ENCODE results near the gene PRR23C. TPM values are rescaled to one million over a fixed set of nuclear protein-coding genes. Genes with fewer than 3 reads are reported as not detected.

Gene PRR23C
- total RNA-seq (not detected), polyA plus RNA-seq (not detected)

- WGBS, result 45% methylated on average over 77 of the region's 77 CpGs
- no peaks in the 10 kb centered on the region for H3K4me1 ChIP-seq (ENCODE audit: control insufficient read depth in 4 of 4, insufficient read depth in 4 of 4, low read length in 3 of 4)
- no peaks in the 10 kb centered on the region for H3K36me3 ChIP-seq (ENCODE audit: control insufficient read depth in 4 of 4, insufficient read depth in 3 of 4, low read depth in 1 of 4, low read length in 3 of 4)
- no peak for TF ChIP-seq MAX (IDR thresholded peaks at IDR 0.05)
- no peak for TF ChIP-seq HNF4G (IDR thresholded peaks at IDR 0.05)
- no peak for TF ChIP-seq FOXA2 (IDR thresholded peaks at IDR 0.05)
- TF ChIP-seq ATF3 (IDR thresholded peaks at IDR 0.05), result no peak
- no peak within 1 kb of the TSS for H3K4me3 ChIP-seq (ENCODE audit: low read depth in 1 of 3, low read length in 3 of 3)
- no peak for DNase-seq (ENCODE audit: low spot score)
- H3K27ac ChIP-seq (ENCODE audit: low read depth in 1 of 2, low read length in 2 of 2), result no peak within 1 kb of the TSS
- H3K27me3 ChIP-seq (ENCODE audit: control insufficient read depth in 4 of 4, insufficient read depth in 4 of 4, low read length in 3 of 4), result peaks cover 0 to 6% (median under 1%) of the 10 kb centered on the region in 4 donors
- H3K9me3 ChIP-seq (ENCODE audit: control insufficient read depth in 4 of 4, low read length in 3 of 4), result peaks cover 0 to 12% (median 0%) of the 10 kb centered on the region in 4 donors
- H3K9ac ChIP-seq (ENCODE audit: low read depth in 1 of 2, low read length in 2 of 2), result no peak within 1 kb of the TSS
Measured at GRCh38 chr3:139044366-139045210, at the start of gene PRR23C. PRR23C (minus strand) TSS chr3:139044892; CDS start chr3:139044620, 272 bp downstream.

- WGBS, result 79% methylated on average over 1 of the region's 1 CpG
- no peaks in the 10 kb centered on the region for H3K9me3 ChIP-seq (ENCODE audit: control insufficient read depth in 4 of 4, low read length in 3 of 4)
- TF ChIP-seq FOXA1 (IDR thresholded peaks at IDR 0.05) (no peak), TAF1 (conservative IDR thresholded peaks at IDR 0.05) (no peak), RAD21 (IDR thresholded peaks at IDR 0.05) (no peak), ATF3 (IDR thresholded peaks at IDR 0.05) (no peak), SP1 (IDR thresholded peaks at IDR 0.05) (no peak), EGR1 (IDR thresholded peaks at IDR 0.05; ENCODE audit: low read depth in 2 of 2) (no peak), HNF4G (IDR thresholded peaks at IDR 0.05) (no peak), HNF4A (conservative IDR thresholded peaks at IDR 0.05) (no peak), CTCF (IDR thresholded peaks at IDR 0.05; ENCODE audit: low read depth, low read length, missing input control) (no peak), ZBTB33 (IDR thresholded peaks at IDR 0.05) (no peak), JUND (IDR thresholded peaks at IDR 0.05) (no peak), RXRA (IDR thresholded peaks at IDR 0.05) (no peak), YY1 (IDR thresholded peaks at IDR 0.05) (no peak), GABPA (IDR thresholded peaks at IDR 0.05 in 1 of 2, conservative IDR thresholded peaks at IDR 0.05 in 1 of 2) (no peak), NR2F2 (IDR thresholded peaks at IDR 0.05) (no peak), REST (IDR thresholded peaks at IDR 0.05) (no peak), MAX (IDR thresholded peaks at IDR 0.05) (no peak), FOXA2 (IDR thresholded peaks at IDR 0.05) (no peak)
- no peaks in the 10 kb centered on the region for H3K27me3 ChIP-seq (ENCODE audit: control insufficient read depth in 4 of 4, insufficient read depth in 4 of 4, low read length in 3 of 4)
- H3K9ac ChIP-seq (ENCODE audit: low read depth in 1 of 2, low read length in 2 of 2), result no peak overlapping the region
- no peak overlapping the region for H3K27ac ChIP-seq (ENCODE audit: low read depth in 1 of 2, low read length in 2 of 2)
- no peak for DNase-seq (ENCODE audit: low spot score)
- H3K4me1 ChIP-seq (ENCODE audit: control insufficient read depth in 4 of 4, insufficient read depth in 4 of 4, low read length in 3 of 4), result no peaks in the 10 kb centered on the region
- no peaks in the 10 kb centered on the region for H3K36me3 ChIP-seq (ENCODE audit: control insufficient read depth in 4 of 4, insufficient read depth in 3 of 4, low read depth in 1 of 4, low read length in 3 of 4)
- H3K4me3 ChIP-seq (ENCODE audit: low read depth in 1 of 3, low read length in 3 of 3), result no peak overlapping the region
Measured at GRCh38 chr3:139093840-139094239, 49.1 kb upstream of the PRR23C start.

Measured in liver (tissue), 9 donors.